ENCODE measurements around the gene TEX44. TPM values are rescaled to one million over a fixed set of nuclear protein-coding genes. Genes with fewer than 3 reads are reported as not detected.
A peak's percentile ranks its signal among the peaks of the same experiment; 100 is the strongest.

TEX44 gene
- total RNA-seq, 1 experiment from 2014 or later = not detected

- peaks cover 13% of the 10 kb centered on the region for H3K4me1 ChIP-seq (ENCODE audit: control insufficient read depth, insufficient read depth, low read length)
- no peaks in the 10 kb centered on the region for H3K36me3 ChIP-seq (ENCODE audit: control insufficient read depth, insufficient read depth, low read length)
- H3K27ac ChIP-seq (ENCODE audit: low read length) = peak overlapping the region; percentile 76
- peak overlapping the region; percentile 52 to 55 for H3K4me3 ChIP-seq (ENCODE audit: low read depth in 2 of 2, low read length in 2 of 2)
- POLR2A ChIA-PET = interaction anchor here (0.6 to 0.9 kb wide), 2 partner anchors 10 to 68 kb away, joined by 3 read pairs; no protein-coding TSS in a partner anchor
- in situ Hi-C loops (cut with HindIII; ENCODE audit: low pct_unique_long_range_greater_than_20kb, low sequenced_read_pairs) (no loop called here), intact Hi-C loops (cut with micrococcal nuclease; ENCODE audit: unreplicated experiment) (no loop called here)
- DNase-seq (ENCODE audit: low read depth, low spot score) (no peak), ATAC-seq (peak; percentile 66)
- no peaks in the 10 kb centered on the region for H3K9me3 ChIP-seq (ENCODE audit: control insufficient read depth, insufficient read depth, low read depth, low read length)
- no TSS peak for BruUV-seq (replicated peaks)
- CTCF ChIA-PET = no interaction called here
- no peak for TF ChIP-seq CTCF (IDR thresholded peaks at IDR 0.05)
- TF ChIP-seq POLR2AphosphoS5 (IDR thresholded peaks at IDR 0.05; ENCODE audit: low read depth, low read length) = no peak
- no peak for TF ChIP-seq TCF7L2 (IDR thresholded peaks at IDR 0.05; ENCODE audit: low read depth, low read length)
- H3K27me3 ChIP-seq (ENCODE audit: control insufficient read depth, insufficient read depth, low read length) = no peaks in the 10 kb centered on the region
Measured at GRCh38 chr2:231604101-231604684, 11.5 kb downstream of the TEX44 start.

- no peaks in the 10 kb centered on the region for H3K9me3 ChIP-seq (ENCODE audit: control insufficient read depth, insufficient read depth, low read depth, low read length)
- TSS peak; percentile 94 for BruUV-seq (replicated peaks)
- intact Hi-C loops (cut with micrococcal nuclease; ENCODE audit: unreplicated experiment) = no loop called here
- peak; percentile 53 for DNase-seq (ENCODE audit: low read depth, low spot score)
- POLR2A ChIA-PET = interaction anchor here (0.5 to 0.9 kb wide), 3 partner anchors 34 to 1001 kb away, joined by 3 to 8 read pairs (median 4); no protein-coding TSS in a partner anchor
- peaks cover 13% of the 10 kb centered on the region for H3K4me1 ChIP-seq (ENCODE audit: control insufficient read depth, insufficient read depth, low read length)
- in situ Hi-C loops (cut with HindIII; ENCODE audit: low pct_unique_long_range_greater_than_20kb, low sequenced_read_pairs) = no loop called here
- no peak for TF ChIP-seq CTCF (IDR thresholded peaks at IDR 0.05)
- TF ChIP-seq TCF7L2 (IDR thresholded peaks at IDR 0.05; ENCODE audit: low read depth, low read length) = no peak
- peak; percentile 42; the same call in 1 of the 2 replicates for TF ChIP-seq SIN3A (IDR thresholded peaks at IDR 0.05; ENCODE audit: borderline replicate concordance, insufficient read depth, low read depth, low read length)
- 0 out of 4 replicates have a peak, but pooled peaks of 1 of the 2 experiments have one; percentile 16 for TF ChIP-seq REST (IDR thresholded peaks at IDR 0.05; ENCODE audit: insufficient read depth in 1 of 2, low read depth in 2 of 2, low read length in 1 of 2)
- TF ChIP-seq POLR2AphosphoS5 (IDR thresholded peaks at IDR 0.05; ENCODE audit: low read depth, low read length) = no peak
- no peaks in the 10 kb centered on the region for H3K27me3 ChIP-seq (ENCODE audit: control insufficient read depth, insufficient read depth, low read length)
- ATAC-seq = peak; percentile 93
- peak overlapping the region; percentile 65 for H3K27ac ChIP-seq (ENCODE audit: low read length)
- H3K36me3 ChIP-seq (ENCODE audit: control insufficient read depth, insufficient read depth, low read length) = no peaks in the 10 kb centered on the region
- H3K4me3 ChIP-seq (ENCODE audit: low read depth in 2 of 2, low read length in 2 of 2) = peak overlapping the region; percentile 52 to 55
- CTCF ChIA-PET = no interaction called here
Measured at GRCh38 chr2:231604685-231605606, 12.3 kb downstream of the TEX44 start.
